Measurements from ENCODE around the gene FAM163B.

FAM163B gene

GRCh38 chr9:133642708-133643361 lies 33.6 kb upstream of the FAM163B start:
- no peaks in the 10 kb centered on the region for H3K79me2 ChIP-seq (ENCODE audit: low read length)
- H3K27me3 ChIP-seq (replicated peaks; ENCODE audit: insufficient read depth, low read length): peaks cover 98% of the 10 kb centered on the region
- no peak overlapping the region for H2AFZ ChIP-seq (ENCODE audit: low read length)
- no peak for DNase-seq
- no peaks in the 10 kb centered on the region for H3K9me3 ChIP-seq (replicated peaks; ENCODE audit: insufficient read depth, low read length)
- H3K9me2 ChIP-seq (replicated peaks; ENCODE audit: insufficient read depth, low read length): no peaks in the 10 kb centered on the region
- H3K4me1 ChIP-seq (ENCODE audit: low read length): no peaks in the 10 kb centered on the region
- H3K9ac ChIP-seq (ENCODE audit: low read length): no peak overlapping the region
- H3K27ac ChIP-seq (ENCODE audit: low read length): no peak overlapping the region
- H3K36me3 ChIP-seq (replicated peaks; ENCODE audit: insufficient read depth, low read length): no peaks in the 10 kb centered on the region
- TF ChIP-seq EZH2 (optimal IDR thresholded peaks at IDR 0.05; ENCODE audit: low read depth, low read length): no peak
- no peak for TF ChIP-seq CTCF (IDR thresholded peaks at IDR 0.05; ENCODE audit: low read length)
- H3K4me2 ChIP-seq (ENCODE audit: low read depth, low read length): no peak overlapping the region
- no peak overlapping the region for H3K4me3 ChIP-seq (ENCODE audit: low read length)
- no peaks in the 10 kb centered on the region for H4K20me1 ChIP-seq (ENCODE audit: insufficient read depth, low read length)
- H3F3A ChIP-seq (ENCODE audit: insufficient read depth, low read length): no peaks in the 10 kb centered on the region

- Histone ChIP-seq H3K4me3 (ENCODE audit: low read length) (no peak overlapping the region), H3K27ac (ENCODE audit: low read length) (no peak overlapping the region), H3K79me2 (ENCODE audit: low read length) (no peaks in the 10 kb centered on the region), H2AFZ (ENCODE audit: low read length) (no peak overlapping the region), H3K4me1 (ENCODE audit: low read length) (no peaks in the 10 kb centered on the region), H3K4me2 (ENCODE audit: low read depth, low read length) (no peak overlapping the region), H3K9me3 (replicated peaks; ENCODE audit: insufficient read depth, low read length) (no peaks in the 10 kb centered on the region), H3K9ac (ENCODE audit: low read length) (no peak overlapping the region), H3K9me2 (replicated peaks; ENCODE audit: insufficient read depth, low read length) (no peaks in the 10 kb centered on the region), H3F3A (ENCODE audit: insufficient read depth, low read length) (no peaks in the 10 kb centered on the region), H4K20me1 (ENCODE audit: insufficient read depth, low read length) (no peaks in the 10 kb centered on the region), H3K27me3 (replicated peaks; ENCODE audit: insufficient read depth, low read length) (peaks cover 98% of the 10 kb centered on the region), H3K36me3 (replicated peaks; ENCODE audit: insufficient read depth, low read length) (no peaks in the 10 kb centered on the region)
- TF ChIP-seq EZH2phosphoT487 (IDR thresholded peaks at IDR 0.05; ENCODE audit: low read length): no peak
- no peak for TF ChIP-seq EZH2 (optimal IDR thresholded peaks at IDR 0.05; ENCODE audit: low read depth, low read length)
- DNase-seq: no peak
These were observed 32.8 kb upstream of the FAM163B start for GRCh38 chr9:133641861-133642595.

DNA sequence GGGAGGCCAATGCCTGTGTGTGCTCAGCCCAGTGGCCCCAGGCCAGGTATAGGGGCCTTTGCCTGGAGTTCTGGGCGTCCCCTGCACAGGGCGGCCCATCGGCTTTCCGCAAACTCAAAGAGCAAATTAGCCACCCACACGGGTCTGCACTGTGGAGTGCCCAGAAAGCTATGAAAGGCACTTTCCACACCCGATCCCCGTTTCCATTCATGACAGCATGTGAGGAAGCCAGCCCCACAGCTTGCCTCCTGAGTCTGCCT lies 32.1 kb upstream of the FAM163B start:
- no peak overlapping the region for H3K9ac ChIP-seq (ENCODE audit: low read length)
- no peak overlapping the region for H3K4me3 ChIP-seq (ENCODE audit: low read length)
- no peaks in the 10 kb centered on the region for H3K9me2 ChIP-seq (replicated peaks; ENCODE audit: insufficient read depth, low read length)
- no peaks in the 10 kb centered on the region for H4K20me1 ChIP-seq (ENCODE audit: insufficient read depth, low read length)
- no peak overlapping the region for H2AFZ ChIP-seq (ENCODE audit: low read length)
- no peaks in the 10 kb centered on the region for H3K9me3 ChIP-seq (replicated peaks; ENCODE audit: insufficient read depth, low read length)
- no peaks in the 10 kb centered on the region for H3K4me1 ChIP-seq (ENCODE audit: low read length)
- TF ChIP-seq EZH2phosphoT487 (IDR thresholded peaks at IDR 0.05; ENCODE audit: low read length) (no peak), CTCF (IDR thresholded peaks at IDR 0.05; ENCODE audit: low read length) (no peak), EZH2 (optimal IDR thresholded peaks at IDR 0.05; ENCODE audit: low read depth, low read length) (no peak)
- H3K4me2 ChIP-seq (ENCODE audit: low read depth, low read length): no peak overlapping the region
- DNase-seq: no peak
- no peaks in the 10 kb centered on the region for H3F3A ChIP-seq (ENCODE audit: insufficient read depth, low read length)
- no peak overlapping the region for H3K27ac ChIP-seq (ENCODE audit: low read length)
- H3K79me2 ChIP-seq (ENCODE audit: low read length): no peaks in the 10 kb centered on the region
- H3K36me3 ChIP-seq (replicated peaks; ENCODE audit: insufficient read depth, low read length): no peaks in the 10 kb centered on the region
- peaks cover 98% of the 10 kb centered on the region for H3K27me3 ChIP-seq (replicated peaks; ENCODE audit: insufficient read depth, low read length)

Measured in MM.1S (cell line).